ENCODE data around the gene BRCA2. TPM values are rescaled to one million over a fixed set of nuclear protein-coding genes. Genes with fewer than 3 reads are reported as not detected.
A peak's percentile ranks its signal among the peaks of the same experiment; 100 is the strongest.

Gene BRCA2
- total RNA-seq, 6 experiments from 2014 or later: 0.46 to 4.0 (median 1.8) TPM

DNA sequence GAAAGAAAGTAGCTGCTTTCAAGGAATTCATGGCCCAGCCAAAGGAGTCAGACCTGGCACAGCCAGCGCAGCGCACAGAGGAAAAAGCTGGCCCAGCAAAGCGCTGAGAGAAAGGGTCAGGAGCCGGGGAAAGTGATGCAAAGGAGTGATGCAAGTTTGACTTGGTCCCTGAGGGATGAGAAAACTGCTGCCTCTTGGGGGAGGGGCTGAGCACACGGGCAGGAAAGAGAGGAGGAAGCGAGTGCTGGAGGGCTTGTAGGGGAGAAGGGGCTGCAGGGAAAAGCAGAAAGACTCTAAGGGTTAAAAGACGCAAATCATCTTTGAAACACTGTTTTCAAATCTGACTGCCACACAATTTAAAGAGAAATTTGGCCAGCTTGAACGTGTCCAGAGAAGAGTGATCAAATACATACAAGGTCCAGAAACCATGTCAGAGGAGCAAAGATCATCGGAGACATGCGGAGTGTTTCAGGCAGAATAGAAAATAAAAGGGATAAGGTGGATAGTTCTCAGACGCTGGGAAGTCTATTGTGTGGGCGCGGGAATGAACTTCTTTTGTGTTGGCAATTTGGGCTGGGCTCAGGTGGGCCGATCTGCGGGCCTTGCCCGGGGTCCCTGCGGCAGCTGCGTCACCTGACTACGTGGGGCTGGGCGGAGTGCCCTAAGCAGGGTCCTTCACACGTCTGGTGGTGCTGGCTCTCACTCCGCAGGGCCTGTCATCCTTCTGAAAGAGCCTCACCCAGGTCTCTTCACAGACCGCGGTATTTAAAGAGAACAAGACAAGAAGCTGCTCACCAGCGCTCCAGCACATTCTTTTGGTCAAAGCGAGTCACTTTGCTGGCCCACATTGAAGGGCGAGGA, 94.5 kb downstream of the BRCA2 start:
- peak; percentile 55 to 86 (median 85) for DNase-seq
- Histone ChIP-seq H3K9me3 (no peaks in the 10 kb centered on the region), H3K27me3 (no peaks in the 10 kb centered on the region), H3K27ac (peak overlapping the region; percentile 44 to 91 (median 82)), H3K4me3 (peak overlapping the region in 1 of 3 donors; percentile 17), H3K36me3 (peaks cover 0 to 17% (median 4%) of the 10 kb centered on the region in 4 donors), H3K4me1 (peaks cover 0 to 36% (median 16%) of the 10 kb centered on the region in 4 donors)
- intact Hi-C loops (cut with DNase I): no loop called here
- ATAC-seq: peak; percentile 80 to 85 (median 84)
- 20% methylated on average over 18 of the region's 27 CpGs for WGBS (ENCODE audit: insufficient coverage, low coverage, low lambda C conversion rate, missing lambda C conversion rate)
- TF ChIP-seq POLR2A (IDR thresholded peaks at IDR 0.05): no peak
- TF ChIP-seq, protein P1, sequence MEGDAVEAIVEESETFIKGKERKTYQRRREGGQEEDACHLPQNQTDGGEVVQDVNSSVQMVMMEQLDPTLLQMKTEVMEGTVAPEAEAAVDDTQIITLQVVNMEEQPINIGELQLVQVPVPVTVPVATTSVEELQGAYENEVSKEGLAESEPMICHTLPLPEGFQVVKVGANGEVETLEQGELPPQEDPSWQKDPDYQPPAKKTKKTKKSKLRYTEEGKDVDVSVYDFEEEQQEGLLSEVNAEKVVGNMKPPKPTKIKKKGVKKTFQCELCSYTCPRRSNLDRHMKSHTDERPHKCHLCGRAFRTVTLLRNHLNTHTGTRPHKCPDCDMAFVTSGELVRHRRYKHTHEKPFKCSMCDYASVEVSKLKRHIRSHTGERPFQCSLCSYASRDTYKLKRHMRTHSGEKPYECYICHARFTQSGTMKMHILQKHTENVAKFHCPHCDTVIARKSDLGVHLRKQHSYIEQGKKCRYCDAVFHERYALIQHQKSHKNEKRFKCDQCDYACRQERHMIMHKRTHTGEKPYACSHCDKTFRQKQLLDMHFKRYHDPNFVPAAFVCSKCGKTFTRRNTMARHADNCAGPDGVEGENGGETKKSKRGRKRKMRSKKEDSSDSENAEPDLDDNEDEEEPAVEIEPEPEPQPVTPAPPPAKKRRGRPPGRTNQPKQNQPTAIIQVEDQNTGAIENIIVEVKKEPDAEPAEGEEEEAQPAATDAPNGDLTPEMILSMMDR (IDR thresholded peaks at IDR 0.05): no peak

DNA sequence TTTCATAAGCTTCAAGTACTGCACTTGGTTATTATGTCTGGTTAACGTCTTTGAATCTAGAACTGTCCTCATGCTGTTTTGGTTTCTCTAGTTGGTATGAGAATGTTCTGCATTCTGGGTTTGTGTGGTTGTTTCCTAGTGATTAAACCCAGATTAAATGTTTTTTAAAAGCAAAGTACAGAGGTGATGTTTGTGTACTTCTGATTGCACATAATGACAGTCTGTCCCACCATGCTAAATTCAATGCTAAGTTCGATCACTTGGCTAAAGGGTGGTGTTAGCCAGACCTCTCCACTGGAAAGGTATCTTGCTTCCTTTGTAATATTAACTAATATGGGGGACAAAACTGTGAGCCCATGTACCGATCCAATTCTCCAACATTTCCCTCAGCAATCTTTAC, 98.0 kb downstream of the BRCA2 start:
- peaks cover 0 to 57% (median 25%) of the 10 kb centered on the region in 4 donors for H3K4me1 ChIP-seq
- H3K4me3 ChIP-seq: no peak overlapping the region
- no peaks in the 10 kb centered on the region for H3K9me3 ChIP-seq
- no peak for DNase-seq
- peaks cover 0 to 2% (median 0%) of the 10 kb centered on the region in 4 donors for H3K36me3 ChIP-seq
- 30% methylated on average over 3 of the region's 3 CpGs for WGBS (ENCODE audit: insufficient coverage, low coverage, low lambda C conversion rate, missing lambda C conversion rate)
- H3K27me3 ChIP-seq: no peaks in the 10 kb centered on the region
- intact Hi-C loops (cut with DNase I): no loop called here
- peak overlapping the region; percentile 22 to 85 (median 85) for H3K27ac ChIP-seq
- peak; percentile 39 to 69 (median 53) for ATAC-seq
- no peak for TF ChIP-seq POLR2A (IDR thresholded peaks at IDR 0.05)
- TF ChIP-seq, protein P1 (IDR thresholded peaks at IDR 0.05): no peak

DNA sequence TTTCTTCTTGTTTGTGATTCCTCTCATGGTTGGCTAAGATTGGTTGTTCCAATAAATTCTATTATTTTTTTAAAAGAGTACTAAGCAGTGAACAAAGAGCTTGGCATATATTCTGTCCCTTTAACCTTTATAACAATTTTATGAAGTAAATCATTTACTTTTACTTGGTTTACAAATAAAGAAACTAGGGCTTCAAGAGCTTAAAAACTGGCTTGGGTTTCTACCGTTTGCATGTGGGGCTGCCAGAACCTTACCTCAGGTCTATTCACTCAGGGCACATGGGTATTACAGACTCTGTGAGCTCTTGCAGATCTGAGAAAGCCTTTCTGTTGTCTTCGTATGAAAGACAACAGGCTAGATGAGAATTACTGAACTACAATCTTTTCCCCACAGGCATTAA, 99.3 kb downstream of the BRCA2 start:
- DNase-seq: peak in 1 of 3 donors; percentile 72
- Histone ChIP-seq H3K27ac (peak overlapping the region in 2 of 3 donors; percentile 85), H3K4me3 (no peak overlapping the region), H3K4me1 (peaks cover 0 to 54% (median 22%) of the 10 kb centered on the region in 4 donors), H3K36me3 (no peaks in the 10 kb centered on the region), H3K27me3 (no peaks in the 10 kb centered on the region), H3K9me3 (no peaks in the 10 kb centered on the region)
- TF ChIP-seq, protein P1 (IDR thresholded peaks at IDR 0.05): no peak
- peak; percentile 20 for TF ChIP-seq POLR2A (IDR thresholded peaks at IDR 0.05)
- 43% methylated on average over 2 of the region's 2 CpGs for WGBS (ENCODE audit: insufficient coverage, low coverage, low lambda C conversion rate, missing lambda C conversion rate)
- intact Hi-C loops (cut with DNase I): no loop called here
- peak; percentile 77 to 85 (median 80) for ATAC-seq

DNA sequence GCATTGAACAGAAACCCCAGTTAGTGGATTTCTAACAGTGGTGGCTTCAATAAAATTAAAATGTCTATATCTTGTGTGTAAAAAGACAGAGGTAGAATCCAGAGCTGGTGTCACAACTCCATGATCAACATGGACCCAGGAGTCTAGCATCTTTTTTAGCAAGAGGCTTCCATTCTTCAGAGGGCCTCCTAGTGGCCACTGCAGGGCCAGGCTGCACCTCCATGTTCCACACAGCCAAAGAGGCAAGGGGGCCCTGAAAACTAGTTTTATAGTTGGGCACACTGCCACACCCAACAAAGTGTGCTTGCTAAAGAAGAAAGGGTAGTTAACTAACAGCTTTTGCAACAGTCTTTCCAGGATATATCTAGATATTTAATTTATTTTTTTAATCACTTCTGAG, 99.7 kb downstream of the BRCA2 start:
- Histone ChIP-seq H3K27ac (peak overlapping the region in 2 of 3 donors; percentile 85), H3K27me3 (no peaks in the 10 kb centered on the region), H3K4me3 (no peak overlapping the region), H3K36me3 (peaks cover 0 to 3% (median 0%) of the 10 kb centered on the region in 4 donors), H3K9me3 (no peaks in the 10 kb centered on the region), H3K4me1 (peaks cover 0 to 53% (median 20%) of the 10 kb centered on the region in 4 donors)
- TF ChIP-seq POLR2A (IDR thresholded peaks at IDR 0.05): no peak
- TF ChIP-seq, protein P1 (IDR thresholded peaks at IDR 0.05): peak; percentile 49 to 70 (median 56)
- intact Hi-C loops (cut with DNase I): no loop called here
- peak; percentile 57 to 71 (median 66) for ATAC-seq
- DNase-seq: peak in 1 of 3 donors; percentile 67

Data from right lobe of liver (tissue), 6 donors.